ENCODE data around the gene MRPL17. TPM values are rescaled to one million over a fixed set of nuclear protein-coding genes. Genes with fewer than 3 reads are reported as not detected.
A peak's percentile ranks its signal among the peaks of the same experiment; 100 is the strongest.

Gene MRPL17
- total RNA-seq, 1 donor from 2014 or later: 89.9 TPM

GRCh38 chr11:6666302-6667183 lies 16.6 kb downstream of the MRPL17 start:
- no peak overlapping the region for H3K4me2 ChIP-seq (ENCODE audit: low read length)
- H3K27me3 ChIP-seq (ENCODE audit: insufficient read depth, low read length): no peaks in the 10 kb centered on the region
- H3K4me1 Mint-ChIP-seq (ENCODE audit: low read depth, unreplicated experiment): peaks cover 8% of the 10 kb centered on the region
- no peak for FAIRE-seq
- H3K9me3 ChIP-seq (ENCODE audit: insufficient read depth, low read depth, low read length): no peaks in the 10 kb centered on the region
- no peak overlapping the region for H3K27ac Mint-ChIP-seq (ENCODE audit: unreplicated experiment)
- DNase-seq (ENCODE audit: low read depth): no peak
- no peak overlapping the region for H3K27ac ChIP-seq (ENCODE audit: low read depth, low read length)
- H3K27me3 Mint-ChIP-seq (ENCODE audit: low read depth, unreplicated experiment): peaks cover 4% of the 10 kb centered on the region
- no peak overlapping the region for H3K4me3 ChIP-seq (ENCODE audit: insufficient read depth, low read depth, low read length)
- no peak for TF ChIP-seq CTCF (IDR thresholded peaks at IDR 0.05; ENCODE audit: insufficient read depth, low read depth, low read length)
- TF ChIP-seq EZH2 (IDR thresholded peaks at IDR 0.05; ENCODE audit: insufficient read depth, low read length): no peak
- no peaks in the 10 kb centered on the region for H3K79me2 ChIP-seq (ENCODE audit: insufficient read depth, low read length)
- no peaks in the 10 kb centered on the region for H3K36me3 ChIP-seq (ENCODE audit: insufficient read depth, low read length)
- no peaks in the 10 kb centered on the region for H3K9me3 Mint-ChIP-seq (ENCODE audit: unreplicated experiment)
- no peak overlapping the region for H2AFZ ChIP-seq (ENCODE audit: low read depth, low read length)
- no peaks in the 10 kb centered on the region for H4K20me1 ChIP-seq (ENCODE audit: insufficient read depth, low read length)
- H3K36me3 Mint-ChIP-seq (ENCODE audit: low read depth, unreplicated experiment): no peaks in the 10 kb centered on the region
- no peak overlapping the region for H3K9ac ChIP-seq (ENCODE audit: low read length)
- H3K4me3 Mint-ChIP-seq (ENCODE audit: unreplicated experiment): no peak overlapping the region
- no peaks in the 10 kb centered on the region for H3K4me1 ChIP-seq (ENCODE audit: insufficient read depth, low read length)

GRCh38 chr11:6664551-6664950 lies 18.6 kb downstream of the MRPL17 start:
- no peaks in the 10 kb centered on the region for H3K4me1 ChIP-seq (ENCODE audit: insufficient read depth, low read length)
- FAIRE-seq: peak; percentile 13
- no peaks in the 10 kb centered on the region for H3K79me2 ChIP-seq (ENCODE audit: insufficient read depth, low read length)
- no peak overlapping the region for H3K9ac ChIP-seq (ENCODE audit: low read length)
- Mint-ChIP-seq H3K4me1 (ENCODE audit: low read depth, unreplicated experiment) (peaks cover 8% of the 10 kb centered on the region), H3K27ac (ENCODE audit: unreplicated experiment) (no peak overlapping the region), H3K4me3 (ENCODE audit: unreplicated experiment) (no peak overlapping the region), H3K36me3 (ENCODE audit: low read depth, unreplicated experiment) (no peaks in the 10 kb centered on the region), H3K27me3 (ENCODE audit: low read depth, unreplicated experiment) (no peaks in the 10 kb centered on the region), H3K9me3 (ENCODE audit: unreplicated experiment) (no peaks in the 10 kb centered on the region)
- H3K4me3 ChIP-seq (ENCODE audit: insufficient read depth, low read depth, low read length): no peak overlapping the region
- H3K27ac ChIP-seq (ENCODE audit: low read depth, low read length): no peak overlapping the region
- DNase-seq (ENCODE audit: low read depth): no peak
- no peaks in the 10 kb centered on the region for H3K27me3 ChIP-seq (ENCODE audit: insufficient read depth, low read length)
- no peak overlapping the region for H2AFZ ChIP-seq (ENCODE audit: low read depth, low read length)
- TF ChIP-seq CTCF (IDR thresholded peaks at IDR 0.05; ENCODE audit: insufficient read depth, low read depth, low read length) (no peak), EZH2 (IDR thresholded peaks at IDR 0.05; ENCODE audit: insufficient read depth, low read length) (no peak)
- H3K4me2 ChIP-seq (ENCODE audit: low read length): no peak overlapping the region
- no peaks in the 10 kb centered on the region for H3K9me3 ChIP-seq (ENCODE audit: insufficient read depth, low read depth, low read length)
- no peaks in the 10 kb centered on the region for H4K20me1 ChIP-seq (ENCODE audit: insufficient read depth, low read length)
- H3K36me3 ChIP-seq (ENCODE audit: insufficient read depth, low read length): no peaks in the 10 kb centered on the region

Data from astrocyte (in vitro differentiated cells and primary cell).